ENCODE measurements around the gene ATXN7L1.

Gene ATXN7L1

GRCh38 chr7:105827151-105827875 lies 49.1 kb downstream of the ATXN7L1 start:
- DNase-seq (ENCODE audit: low spot score), result no peak

GRCh38 chr7:105826143-105826542 lies 50.3 kb downstream of the ATXN7L1 start:
- DNase-seq (ENCODE audit: low spot score), result no peak

- no peak for DNase-seq (ENCODE audit: low spot score)
These were observed 51.0 kb downstream of the ATXN7L1 start for GRCh38 chr7:105825371-105825770.

- no peak for DNase-seq (ENCODE audit: low spot score)
These were observed 53.6 kb downstream of the ATXN7L1 start for GRCh38 chr7:105822806-105823205.

- DNase-seq (ENCODE audit: low spot score), result no peak
These were observed 54.9 kb downstream of the ATXN7L1 start for GRCh38 chr7:105821527-105821926.

- no peak for DNase-seq (ENCODE audit: low spot score)
These were observed 55.9 kb downstream of the ATXN7L1 start for GRCh38 chr7:105820363-105821066.

GRCh38 chr7:105819559-105819958 lies 56.8 kb downstream of the ATXN7L1 start:
- no peak for DNase-seq (ENCODE audit: low spot score)

- no peak for DNase-seq (ENCODE audit: low spot score)
These were observed 59.3 kb downstream of the ATXN7L1 start for GRCh38 chr7:105816954-105817615.

- no peak for DNase-seq (ENCODE audit: low spot score)
These were observed 60.0 kb downstream of the ATXN7L1 start for GRCh38 chr7:105816266-105816843.

- DNase-seq (ENCODE audit: low spot score), result no peak
These were observed 60.8 kb downstream of the ATXN7L1 start for GRCh38 chr7:105815576-105815975.

- DNase-seq (ENCODE audit: low spot score), result no peak
These were observed 61.9 kb downstream of the ATXN7L1 start for GRCh38 chr7:105814481-105814880.

- no peak for DNase-seq (ENCODE audit: low spot score)
These were observed 65.1 kb downstream of the ATXN7L1 start for GRCh38 chr7:105811189-105811847.

GRCh38 chr7:105810556-105810955 lies 65.8 kb downstream of the ATXN7L1 start:
- DNase-seq (ENCODE audit: low spot score), result no peak

GRCh38 chr7:105808703-105809590 lies 67.5 kb downstream of the ATXN7L1 start:
- peak; percentile 14 for DNase-seq (ENCODE audit: low spot score)

- DNase-seq (ENCODE audit: low spot score), result no peak
These were observed 68.2 kb downstream of the ATXN7L1 start for GRCh38 chr7:105808209-105808608.

- no peak for DNase-seq (ENCODE audit: low spot score)
These were observed 69.0 kb downstream of the ATXN7L1 start for GRCh38 chr7:105807448-105807762.

- no peak for DNase-seq (ENCODE audit: low spot score)
These were observed 69.6 kb downstream of the ATXN7L1 start for GRCh38 chr7:105806592-105807447.

- DNase-seq (ENCODE audit: low spot score), result no peak
These were observed 70.9 kb downstream of the ATXN7L1 start for GRCh38 chr7:105805447-105806019.

- no peak for DNase-seq (ENCODE audit: low spot score)
These were observed 73.0 kb downstream of the ATXN7L1 start for GRCh38 chr7:105803429-105803736.
